CD4-positive, alpha-beta T cell treated with Interferon gamma for 1 hour (primary cell): Measurements from ENCODE around the gene MARK2.

ENCODE experiments used
- DNase-seq: peaks from one replicate; pipeline ENCODE4 v3.0.0-alpha.2; 2020

Gene MARK2

GRCh38 chr11:63831326-63831725 lies 7.6 kb upstream of the MARK2 start:
- no peak for DNase-seq

GRCh38 chr11:63832336-63832735 lies 6.6 kb upstream of the MARK2 start:
- DNase-seq: no peak

GRCh38 chr11:63833048-63833447 lies 5.9 kb upstream of the MARK2 start:
- DNase-seq: no peak

GRCh38 chr11:63834535-63835157 lies 4.3 kb upstream of the MARK2 start:
- no peak for DNase-seq

GRCh38 chr11:63835158-63835545 lies 3.8 kb upstream of the MARK2 start:
- no peak for DNase-seq

- DNase-seq: peak; percentile 64
These were observed 1.8 kb upstream of the MARK2 start for GRCh38 chr11:63837027-63837688.

GRCh38 chr11:63837739-63838138 lies 1.2 kb upstream of the MARK2 start:
- no peak for DNase-seq

- DNase-seq: no peak
These were observed 696 bp upstream of the MARK2 start for GRCh38 chr11:63838150-63838677.

GRCh38 chr11:63839508-63840355 lies 822 bp downstream of the MARK2 start:
- no peak for DNase-seq

GRCh38 chr11:63840356-63841060 lies 1.6 kb downstream of the MARK2 start:
- no peak for DNase-seq

- no peak for DNase-seq
These were observed 2.6 kb downstream of the MARK2 start for GRCh38 chr11:63841554-63841953.

GRCh38 chr11:63843041-63843440 lies 4.1 kb downstream of the MARK2 start:
- DNase-seq: no peak

- no peak for DNase-seq
These were observed 5.9 kb downstream of the MARK2 start for GRCh38 chr11:63844836-63845235.

- no peak for DNase-seq
These were observed 6.4 kb downstream of the MARK2 start for GRCh38 chr11:63845303-63845702.

- no peak for DNase-seq
These were observed 7.0 kb downstream of the MARK2 start for GRCh38 chr11:63845911-63846310.

- no peak for DNase-seq
These were observed 8.0 kb downstream of the MARK2 start for GRCh38 chr11:63846897-63847296.

- no peak for DNase-seq
These were observed 8.5 kb downstream of the MARK2 start for GRCh38 chr11:63847363-63847762.

GRCh38 chr11:63849691-63850090 lies 10.8 kb downstream of the MARK2 start:
- DNase-seq: no peak

GRCh38 chr11:63850920-63851319 lies 12.0 kb downstream of the MARK2 start:
- no peak for DNase-seq

GRCh38 chr11:63851364-63851763 lies 12.5 kb downstream of the MARK2 start:
- no peak for DNase-seq

- DNase-seq: no peak
These were observed 14.6 kb downstream of the MARK2 start for GRCh38 chr11:63853476-63853875.

- no peak for DNase-seq
These were observed 15.8 kb downstream of the MARK2 start for GRCh38 chr11:63854696-63855095.

- no peak for DNase-seq
These were observed 17.1 kb downstream of the MARK2 start for GRCh38 chr11:63855975-63856374.
